HG02852 (cell line): ENCODE results near the gene NAA40.
A peak's percentile ranks its signal among the peaks of the same experiment; 100 is the strongest.
"Not testable (repeated sequence)": the region's sequence is repeated elsewhere in the genome, so short reads cannot be mapped to it uniquely, and the experiment has no call there.

Source experiments
- ATAC-seq: cut with Tn5 transposase; IDR thresholded peaks from one replicate; pipeline ENCODE4 v1.9.1; 2021; ENCODE audit warnings: mild to moderate bottlenecking, moderate library complexity; ENCODE audit not compliant: unreplicated experiment

Gene NAA40

GRCh38 chr11:63937713-63938478, 906 bp upstream of the NAA40 start:
- peak; percentile 10 for ATAC-seq

- peak; percentile 1 for ATAC-seq
Observed at GRCh38 chr11:63939397-63939891, 642 bp downstream of the NAA40 start.

GRCh38 chr11:63940786-63941185, 2.0 kb downstream of the NAA40 start:
- ATAC-seq, result no peak

- ATAC-seq, result no peak
Observed at GRCh38 chr11:63941901-63942300, 3.1 kb downstream of the NAA40 start.

GRCh38 chr11:63942803-63943202, 4.0 kb downstream of the NAA40 start:
- no peak for ATAC-seq

GRCh38 chr11:63944987-63945386, 6.2 kb downstream of the NAA40 start:
- no peak for ATAC-seq

GRCh38 chr11:63945477-63946163, 6.8 kb downstream of the NAA40 start:
- ATAC-seq, result no peak

GRCh38 chr11:63951779-63952536, 13.2 kb downstream of the NAA40 start:
- no peak for ATAC-seq

GRCh38 chr11:63952570-63952969, 13.8 kb downstream of the NAA40 start:
- no peak for ATAC-seq

- no peak for ATAC-seq
Observed at GRCh38 chr11:63958008-63958407, 19.2 kb downstream of the NAA40 start.

GRCh38 chr11:63961608-63962412, 23.0 kb downstream of the NAA40 start:
- no peak for ATAC-seq

- ATAC-seq, result not testable (repeated sequence)
Observed at GRCh38 chr11:63963895-63964294, 25.1 kb downstream of the NAA40 start.

GRCh38 chr11:63966444-63966843, 27.6 kb downstream of the NAA40 start:
- no peak for ATAC-seq

- no peak for ATAC-seq
Observed at GRCh38 chr11:63969461-63969860, 30.7 kb downstream of the NAA40 start.

- no peak for ATAC-seq
Observed at GRCh38 chr11:63970902-63971301, 32.1 kb downstream of the NAA40 start.

GRCh38 chr11:63973912-63974258, 35.1 kb downstream of the NAA40 start:
- not testable (repeated sequence) for ATAC-seq

GRCh38 chr11:63974259-63975143, 35.7 kb downstream of the NAA40 start, which contains the start of gene COX8A:
Gene COX8A (plus strand): TSS chr11:63974620. CDS start chr11:63974681, 61 bp downstream.
- peak; percentile 92 for ATAC-seq

- no peak for ATAC-seq
Observed at GRCh38 chr11:63978551-63979239, 39.9 kb downstream of the NAA40 start.

- no peak for ATAC-seq
Observed at GRCh38 chr11:63979426-63979825, 40.6 kb downstream of the NAA40 start.
